Ovary (tissue), 3 donors: ENCODE data around the gene MCIDAS.

Experiments
- POLR2A ChIP-seq: fragments of 450-650 bp; IDR thresholded peaks from one replicate; pipeline ENCODE4 v1.6.1; 2017; ENCODE audit warnings: antibody characterized with exemption, mild to moderate bottlenecking, moderate library complexity
- TF ChIP-seq, protein P1 (sequence below), 3 donors: fragments of 450-650 bp in 2 of 3; fragments of 200-600 bp in 1 of 3; IDR thresholded peaks; one replicate each; pipeline versions ENCODE4 v1.5.1 to v1.8.0; 2016 to 2022; ENCODE audit warnings: antibody characterized with exemption in 3 of 3, mild to moderate bottlenecking in 1 of 3
- donor health status: DM: no; HTN: no; CAD: no.

DNA sequence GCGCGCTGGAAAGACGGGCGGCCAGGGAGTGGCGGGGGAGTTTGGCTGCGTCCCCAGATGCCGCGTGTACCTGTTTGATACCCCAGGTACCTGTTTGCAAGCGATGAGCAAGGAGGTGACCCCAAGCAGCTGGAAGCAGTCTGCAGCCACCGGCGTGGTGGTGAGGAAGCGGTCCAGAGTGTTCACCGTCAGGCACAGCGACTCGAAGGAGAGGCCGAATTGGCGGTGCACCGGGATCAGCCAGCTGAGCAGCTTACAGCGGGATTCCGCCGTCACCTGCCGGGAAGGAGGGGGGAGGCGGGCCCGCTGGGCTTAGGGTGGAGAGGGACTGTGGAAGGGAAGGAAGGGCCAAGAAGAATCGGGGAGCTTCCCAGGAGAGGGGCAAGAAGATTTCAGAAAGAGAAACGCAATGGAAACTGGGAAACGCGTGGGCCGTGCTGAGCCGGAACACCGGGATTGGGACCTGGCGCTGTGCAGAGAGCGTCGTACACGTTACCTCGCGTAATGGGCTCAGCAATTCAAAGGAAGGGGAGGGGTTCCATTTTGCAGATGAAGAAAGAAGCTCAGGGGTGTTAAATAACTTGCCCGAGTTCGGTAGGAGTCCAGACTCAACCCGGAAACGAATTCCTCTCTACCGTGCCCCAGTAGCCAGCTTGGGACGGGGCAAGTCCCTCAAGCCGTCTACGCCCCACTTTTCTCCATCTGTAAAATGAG lies 5.3 kb upstream of the MCIDAS start:
- TF ChIP-seq POLR2A = no peak
- TF ChIP-seq, protein P1, sequence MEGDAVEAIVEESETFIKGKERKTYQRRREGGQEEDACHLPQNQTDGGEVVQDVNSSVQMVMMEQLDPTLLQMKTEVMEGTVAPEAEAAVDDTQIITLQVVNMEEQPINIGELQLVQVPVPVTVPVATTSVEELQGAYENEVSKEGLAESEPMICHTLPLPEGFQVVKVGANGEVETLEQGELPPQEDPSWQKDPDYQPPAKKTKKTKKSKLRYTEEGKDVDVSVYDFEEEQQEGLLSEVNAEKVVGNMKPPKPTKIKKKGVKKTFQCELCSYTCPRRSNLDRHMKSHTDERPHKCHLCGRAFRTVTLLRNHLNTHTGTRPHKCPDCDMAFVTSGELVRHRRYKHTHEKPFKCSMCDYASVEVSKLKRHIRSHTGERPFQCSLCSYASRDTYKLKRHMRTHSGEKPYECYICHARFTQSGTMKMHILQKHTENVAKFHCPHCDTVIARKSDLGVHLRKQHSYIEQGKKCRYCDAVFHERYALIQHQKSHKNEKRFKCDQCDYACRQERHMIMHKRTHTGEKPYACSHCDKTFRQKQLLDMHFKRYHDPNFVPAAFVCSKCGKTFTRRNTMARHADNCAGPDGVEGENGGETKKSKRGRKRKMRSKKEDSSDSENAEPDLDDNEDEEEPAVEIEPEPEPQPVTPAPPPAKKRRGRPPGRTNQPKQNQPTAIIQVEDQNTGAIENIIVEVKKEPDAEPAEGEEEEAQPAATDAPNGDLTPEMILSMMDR (IDR thresholded peaks at IDR 0.05) = no peak
